ENCODE measurements around the gene XCL1.
"Not testable (repeated sequence)": the region's sequence is repeated elsewhere in the genome, so short reads cannot be mapped to it uniquely, and the experiment has no call there.

XCL1 gene, protein sequence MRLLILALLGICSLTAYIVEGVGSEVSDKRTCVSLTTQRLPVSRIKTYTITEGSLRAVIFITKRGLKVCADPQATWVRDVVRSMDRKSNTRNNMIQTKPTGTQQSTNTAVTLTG
- 0.18 to 2.8 reads per million in 2 experiments for total RNA-seq

DNA sequence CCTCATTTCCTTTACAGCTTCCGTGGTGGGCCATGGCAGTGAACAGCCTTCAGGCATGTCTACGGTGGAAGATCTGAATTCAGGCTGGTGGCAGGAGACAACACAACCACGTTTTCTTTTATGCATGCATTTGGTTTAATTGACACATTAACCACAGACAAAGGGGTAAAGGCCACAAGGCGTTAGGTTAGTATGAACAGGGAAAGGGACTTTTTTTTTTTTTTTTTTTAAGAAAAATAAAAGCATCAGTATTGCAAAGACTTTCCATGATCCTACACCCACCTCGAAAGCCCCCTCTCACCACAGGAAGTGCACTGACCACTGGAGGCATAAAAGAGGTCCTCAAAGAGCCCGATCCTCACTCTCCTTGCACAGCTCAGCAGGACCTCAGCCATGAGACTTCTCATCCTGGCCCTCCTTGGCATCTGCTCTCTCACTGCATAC, at the start of gene XCL1:
Gene XCL1, plus strand, starts transcription at position 361 of the 444 bp plus-strand sequence. Its CDS starts 33 bp downstream, at position 394.
- DNase-seq (ENCODE audit: low read depth) = not testable (repeated sequence)

DNA sequence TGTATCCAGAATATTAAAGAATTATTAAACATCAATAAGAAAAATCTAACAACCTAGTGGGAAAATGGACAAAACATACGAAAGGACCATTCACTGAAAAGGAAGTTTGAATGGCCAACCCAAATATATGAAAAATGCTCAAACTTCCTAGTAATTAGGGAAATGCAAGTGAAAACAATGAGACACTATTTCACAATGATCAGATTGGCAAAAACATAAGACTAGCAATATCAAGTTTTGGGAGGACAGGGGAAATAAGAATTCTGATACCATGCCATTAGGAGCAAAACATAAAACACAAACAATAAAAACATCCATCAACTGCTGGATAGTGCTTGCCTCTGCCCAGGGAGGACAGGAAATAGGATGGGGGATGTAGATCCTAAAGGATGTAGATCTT, 46.9 kb upstream of the XCL1 start:
- DNase-seq (ENCODE audit: low read depth) = no peak

DNA sequence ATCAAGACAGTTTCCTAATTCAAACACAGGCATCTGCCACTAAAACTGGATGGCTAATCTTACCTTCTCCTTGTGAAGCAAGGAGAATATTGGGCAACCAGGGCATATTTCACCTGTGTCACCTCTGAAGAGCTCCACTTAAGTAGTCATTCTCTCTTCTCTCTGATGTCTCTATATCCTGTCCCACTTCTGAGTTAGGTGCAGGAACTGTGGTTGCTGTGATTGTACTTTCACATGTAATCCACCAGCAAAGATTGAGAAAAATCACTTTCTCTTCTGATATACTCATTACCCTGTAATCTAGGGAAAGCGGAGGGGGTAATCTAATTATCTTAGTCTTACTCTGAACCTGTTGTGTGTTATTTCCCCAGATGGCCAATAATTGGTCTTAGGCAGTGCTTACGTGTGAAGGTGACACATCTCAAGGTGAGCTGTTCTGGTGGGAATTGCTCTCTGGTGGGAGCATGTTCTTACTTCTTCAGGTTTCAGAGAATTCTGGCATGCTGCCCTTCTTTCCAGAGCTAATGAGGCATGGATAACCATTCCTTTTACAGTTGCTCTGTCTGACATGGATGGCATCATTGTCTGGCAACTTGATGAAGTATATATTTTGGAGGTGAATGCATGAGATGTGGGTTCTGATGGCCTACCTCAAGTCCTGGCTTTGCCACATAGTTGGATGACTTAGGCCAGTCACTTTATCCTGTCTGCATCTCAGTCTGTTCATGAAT, 44.6 kb upstream of the XCL1 start:
- DNase-seq (ENCODE audit: low read depth) = no peak

DNA sequence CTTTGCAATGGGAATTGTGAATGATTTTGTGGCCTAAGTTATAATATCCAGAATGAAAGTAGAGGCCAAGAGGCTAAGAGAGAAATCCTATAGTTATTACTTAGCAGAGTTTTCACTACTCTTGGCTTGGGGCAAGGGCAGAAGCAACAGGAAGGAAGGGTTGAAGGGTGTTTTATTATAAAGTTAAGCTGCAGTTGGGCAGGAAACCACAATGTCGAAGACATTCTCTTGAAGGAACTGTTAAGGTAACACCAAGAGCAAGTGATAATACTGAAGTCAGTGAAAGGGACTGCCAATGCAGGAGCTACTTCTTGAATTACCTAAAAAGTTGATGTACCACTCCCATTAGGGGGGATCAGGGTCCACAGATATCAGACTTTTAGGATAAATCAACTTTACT, 40.9 kb upstream of the XCL1 start:
- DNase-seq (ENCODE audit: low read depth) = no peak

DNA sequence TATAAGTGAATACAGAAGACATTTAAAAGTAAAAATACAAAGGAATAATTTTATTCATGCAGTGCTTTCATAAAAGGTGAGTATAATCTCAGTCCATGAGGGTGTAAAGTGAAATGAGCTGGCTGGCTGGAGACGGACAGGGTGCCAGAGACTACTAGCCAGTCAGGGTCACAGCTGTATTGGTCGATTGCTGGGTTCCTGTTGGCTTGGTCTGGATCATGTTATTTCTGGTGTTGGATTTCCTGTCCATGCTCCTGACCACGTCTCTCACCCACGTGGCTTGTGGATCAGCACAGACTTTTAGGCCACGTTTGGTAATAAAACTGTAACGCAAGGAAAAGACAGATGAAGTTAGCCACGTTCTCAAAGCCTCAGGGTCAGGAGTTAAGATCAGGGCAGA, 35.6 kb upstream of the XCL1 start:
- DNase-seq (ENCODE audit: low read depth) = not testable (repeated sequence)

DNA sequence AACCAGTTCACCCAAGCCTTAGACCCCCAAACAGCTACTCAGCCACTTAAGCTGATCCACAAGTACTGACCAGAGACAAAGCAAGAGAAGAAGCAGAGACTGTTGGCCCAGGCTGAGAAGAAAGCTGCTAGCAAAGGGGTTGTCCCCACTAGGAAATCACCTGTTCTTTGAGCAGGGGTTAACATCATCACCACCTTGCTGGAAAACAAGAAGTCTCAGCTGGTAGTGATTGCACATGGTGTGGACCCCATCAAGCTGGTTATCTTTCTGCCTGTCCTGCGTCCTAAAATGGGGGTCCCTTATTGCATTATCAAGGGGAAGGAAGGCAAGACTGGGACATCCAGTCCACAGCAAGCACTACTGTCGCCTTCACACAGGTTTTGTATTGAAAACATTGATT, 33.4 kb upstream of the XCL1 start:
- DNase-seq (ENCODE audit: low read depth) = not testable (repeated sequence)

DNA sequence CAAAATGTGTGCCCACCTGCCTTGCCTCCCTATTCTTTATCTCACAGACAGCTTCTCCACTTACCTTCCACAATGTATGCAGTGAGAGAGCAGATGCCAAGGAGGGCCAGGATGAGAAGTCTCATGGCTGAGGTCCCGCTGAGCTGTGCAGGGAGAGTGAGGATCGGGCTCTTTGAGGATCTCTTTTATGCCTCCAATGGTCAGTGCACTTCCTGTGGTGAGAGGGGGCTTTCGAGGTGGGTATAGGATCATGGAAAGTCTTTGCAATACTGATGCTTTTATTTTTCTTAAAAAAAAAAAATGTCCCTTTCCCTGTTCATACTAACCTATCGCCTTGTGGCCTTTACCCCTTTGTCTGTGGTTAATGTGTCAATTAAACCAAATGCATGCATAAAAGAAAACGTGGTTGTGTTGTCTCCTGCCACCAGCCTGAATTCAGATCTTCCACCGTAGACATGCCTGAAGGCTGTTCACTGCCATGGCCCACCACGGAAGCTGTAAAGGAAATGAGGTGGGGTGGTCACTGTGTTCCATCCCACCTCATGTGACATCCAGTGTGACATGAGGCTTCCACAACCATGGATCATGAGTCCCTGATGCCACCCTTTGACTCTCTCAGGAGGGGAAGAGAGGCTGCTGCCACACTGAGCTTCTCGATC, 32.4 kb upstream of the XCL1 start, which contains the start of gene XCL2:
Gene XCL2, minus strand, starts transcription at position 158 of the 659 bp plus-strand sequence. Its CDS starts 33 bp downstream, at position 125.
- DNase-seq (ENCODE audit: low read depth) = not testable (repeated sequence)

DNA sequence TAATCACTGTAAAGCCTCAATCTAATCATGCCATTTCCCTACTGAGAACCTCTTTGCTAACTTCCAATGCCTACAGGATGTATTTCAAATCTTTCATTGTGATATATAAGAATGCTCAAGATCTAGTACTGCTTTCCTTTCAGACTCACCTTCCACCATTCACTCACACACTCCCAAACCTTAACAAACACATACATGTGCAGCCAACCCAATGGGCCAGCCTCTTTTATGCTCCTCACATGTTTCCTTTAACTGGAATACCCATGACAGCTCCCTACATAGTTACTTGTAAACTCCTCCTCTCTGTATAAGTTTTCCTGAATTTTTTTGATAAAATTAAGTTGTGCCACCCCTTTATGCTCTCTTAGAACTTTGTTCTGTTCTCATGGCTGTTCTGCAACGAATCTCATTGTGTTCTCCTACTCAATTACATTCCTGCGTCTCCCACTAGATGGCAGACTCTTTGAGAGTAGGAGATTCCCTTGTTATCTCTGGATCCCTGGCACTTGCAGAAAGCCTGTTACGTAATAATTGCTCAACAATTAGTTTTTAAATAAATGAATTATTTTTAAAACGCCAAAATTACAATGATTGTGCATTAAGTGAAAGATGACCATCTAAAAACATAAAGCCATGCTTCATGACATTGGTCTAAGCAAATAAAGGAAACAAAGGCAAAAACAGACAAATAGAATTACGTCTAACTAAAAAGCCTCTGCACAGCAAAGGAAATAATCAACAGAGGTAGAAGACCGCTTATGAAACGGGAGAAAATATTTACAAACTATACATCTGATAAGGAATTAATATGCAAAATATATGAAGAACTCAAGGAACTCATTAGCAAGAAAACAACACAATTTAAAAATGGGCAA, 30.5 kb upstream of the XCL1 start:
- DNase-seq (ENCODE audit: low read depth) = not testable (repeated sequence)

DNA sequence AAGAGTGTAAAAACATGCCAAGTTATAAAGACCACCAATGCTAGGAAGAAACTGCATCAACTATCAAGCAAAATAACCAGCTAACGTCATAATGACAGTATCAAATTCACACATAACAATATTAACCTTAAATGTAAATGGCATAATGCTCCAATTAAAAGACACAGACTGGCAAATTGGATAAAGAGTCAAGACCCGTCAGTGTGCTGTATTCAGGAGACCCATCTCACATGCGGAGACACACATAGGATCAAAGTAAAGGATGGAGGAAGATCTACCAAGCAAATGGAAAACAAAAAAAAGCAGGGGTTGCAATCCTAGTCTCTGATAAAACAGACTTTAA, 29.9 kb upstream of the XCL1 start:
- DNase-seq (ENCODE audit: low read depth) = not testable (repeated sequence)

DNA sequence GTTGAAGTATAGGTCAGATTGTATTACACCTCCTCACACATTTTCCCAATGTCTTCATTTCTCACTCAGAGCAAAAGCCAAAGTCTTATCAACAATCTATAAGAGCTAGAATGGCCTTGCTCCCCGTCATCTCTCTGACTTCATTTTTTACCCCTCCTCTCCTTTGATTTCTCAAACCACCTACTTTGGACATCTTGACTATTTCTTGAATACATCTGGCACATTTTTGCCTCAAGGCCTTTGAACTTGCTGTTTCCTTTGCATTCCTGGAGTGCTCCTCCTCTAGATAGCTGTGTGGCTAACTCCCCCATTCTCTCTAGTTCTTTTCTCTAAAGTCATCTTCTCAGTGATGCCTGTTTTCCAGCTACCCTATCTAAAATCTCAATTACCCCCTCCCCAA, 25.4 kb upstream of the XCL1 start:
- no peak for DNase-seq (ENCODE audit: low read depth)

DNA sequence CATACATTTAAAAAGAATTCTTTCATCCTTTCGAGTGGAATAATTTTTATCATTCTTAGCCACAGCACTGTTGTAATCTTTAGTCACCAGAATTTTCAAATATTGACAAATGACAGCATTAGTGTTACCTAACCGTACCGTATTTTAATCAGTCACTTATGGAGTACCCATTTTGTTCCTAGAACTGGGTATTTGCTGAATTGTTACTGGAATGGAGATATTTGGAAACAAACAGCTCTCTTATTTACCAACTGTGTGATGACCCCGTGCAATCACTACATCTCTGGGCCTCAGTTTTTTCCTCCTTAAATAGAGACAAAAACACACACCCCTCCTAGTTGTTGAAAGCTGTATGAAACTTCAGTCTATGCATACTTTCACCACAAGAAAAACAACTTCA, 24.7 kb upstream of the XCL1 start:
- no peak for DNase-seq (ENCODE audit: low read depth)

DNA sequence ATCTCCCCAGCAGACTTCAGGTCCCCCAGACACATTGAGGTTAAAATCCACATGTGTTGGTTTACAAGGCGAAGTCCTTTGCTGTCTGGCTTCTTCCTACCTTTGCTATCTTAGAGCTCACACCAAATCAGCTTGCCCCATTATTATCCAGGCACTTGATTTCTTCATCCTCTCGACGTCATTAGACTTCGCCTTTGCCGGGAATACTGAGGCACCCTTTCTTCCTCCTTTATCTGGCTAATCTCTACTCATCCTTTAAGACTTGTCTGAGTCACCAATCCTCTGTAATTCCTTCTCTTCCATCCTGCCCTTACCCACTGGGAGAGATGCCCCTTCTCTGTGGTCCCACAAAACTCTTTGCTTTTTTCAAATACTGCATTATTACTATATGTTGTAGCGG, 23.4 kb upstream of the XCL1 start:
- DNase-seq (ENCODE audit: low read depth) = no peak

DNA sequence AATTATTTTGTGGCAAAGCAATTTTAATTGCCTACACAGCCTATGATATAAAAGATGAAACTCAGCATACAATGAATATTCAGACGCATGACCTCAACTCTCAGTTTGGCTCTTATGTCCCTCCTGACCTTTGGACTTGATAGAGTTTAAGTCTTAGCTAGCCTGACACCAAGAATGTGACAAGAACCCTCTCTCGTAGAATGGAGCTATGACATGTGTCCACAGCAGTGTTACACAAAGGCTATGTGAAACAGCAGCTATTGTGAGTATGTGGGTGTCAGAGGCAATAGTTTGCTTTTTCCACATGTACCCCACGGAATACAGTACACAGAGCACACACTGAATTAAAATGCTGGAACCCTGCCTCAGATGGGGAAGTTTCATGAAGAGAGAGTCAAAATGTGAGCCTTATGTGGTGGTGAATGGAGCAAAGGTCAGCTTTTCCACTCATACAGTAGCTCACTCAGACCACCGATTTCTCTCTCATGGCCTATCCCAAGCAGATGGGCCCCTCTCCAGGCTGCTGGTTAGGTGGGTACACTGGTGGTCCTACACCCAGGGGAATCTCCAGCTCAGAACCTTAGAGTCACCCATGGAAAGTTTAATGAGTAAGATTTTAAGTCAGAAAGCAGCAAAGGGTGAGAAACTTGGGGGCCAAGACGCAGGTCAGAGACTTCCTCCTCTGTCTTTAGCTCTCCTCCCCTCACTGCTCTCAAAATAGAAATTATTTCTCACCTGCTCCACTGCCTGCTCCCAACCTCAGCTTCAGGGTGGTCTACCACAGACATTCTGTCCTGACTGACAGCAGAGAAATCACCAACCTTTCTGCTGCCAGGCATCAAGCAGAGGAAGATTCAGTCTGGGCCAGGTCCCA, 22.5 kb upstream of the XCL1 start:
- DNase-seq (ENCODE audit: low read depth) = no peak

DNA sequence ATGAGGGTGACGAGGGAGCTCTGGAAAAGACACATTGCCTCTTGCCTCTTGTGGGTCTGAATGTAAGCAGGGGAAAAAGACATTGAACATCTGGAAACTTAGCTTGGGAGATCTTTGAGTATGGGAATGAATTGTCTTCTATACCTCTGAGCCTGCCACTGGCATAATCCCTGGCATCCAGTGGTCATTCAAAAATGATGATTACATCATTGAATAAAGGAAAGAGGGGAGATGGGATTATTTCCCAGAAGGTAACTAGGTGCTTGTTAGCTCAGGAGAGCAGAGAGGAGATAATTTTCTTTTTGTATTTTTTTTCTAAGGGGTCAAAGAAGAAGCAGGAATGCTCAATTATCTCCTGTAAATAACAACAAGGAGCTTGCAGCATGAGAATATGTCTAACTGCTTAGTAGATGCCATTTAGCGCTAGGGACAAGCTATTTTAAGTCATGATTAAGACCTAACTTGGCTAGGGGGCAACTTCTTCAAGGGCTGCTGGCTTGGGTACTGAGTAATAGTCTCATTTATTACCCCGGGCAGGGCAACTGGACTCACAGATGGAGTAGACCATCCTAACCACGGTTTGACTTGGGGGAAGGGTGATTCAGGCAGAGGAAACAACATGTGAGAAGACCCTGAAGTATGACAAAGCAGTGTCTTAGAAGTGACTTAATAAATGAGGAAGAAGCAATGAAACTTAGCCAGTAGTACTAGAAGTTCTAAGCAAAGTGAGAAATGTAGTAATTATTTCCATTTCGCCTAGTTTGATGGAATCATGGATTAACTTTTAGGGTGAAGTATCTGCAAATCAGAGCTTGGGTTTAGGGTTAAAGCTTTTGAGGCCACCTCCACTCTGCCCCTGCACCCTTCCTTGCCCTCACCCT, 21.6 kb upstream of the XCL1 start:
- no peak for DNase-seq (ENCODE audit: low read depth)

DNA sequence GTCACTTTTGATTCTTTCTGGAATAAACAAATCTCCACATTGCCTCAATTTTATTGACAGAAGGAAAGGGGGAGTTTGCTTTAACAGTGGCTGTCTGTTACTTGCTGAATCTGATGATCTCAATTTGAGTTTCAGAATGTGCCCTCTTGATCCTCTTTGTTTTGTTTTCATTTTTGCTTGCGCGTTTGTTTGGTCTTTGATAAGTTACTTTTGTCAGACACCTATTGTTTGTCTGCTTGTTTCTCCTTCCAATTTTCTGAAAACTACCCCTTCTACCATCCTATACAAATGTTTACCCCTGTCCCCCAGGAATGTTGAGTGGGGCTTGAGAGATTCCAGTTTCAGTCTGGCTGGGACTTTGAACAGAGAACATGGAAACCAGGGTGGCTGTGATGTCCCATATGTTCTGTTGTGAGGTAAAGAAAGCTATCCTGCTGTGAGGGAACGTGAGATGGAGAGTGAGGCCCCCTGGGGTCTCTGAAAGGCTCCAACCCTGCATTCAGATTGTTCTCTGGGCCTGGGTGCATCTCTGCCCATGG, 20.8 kb upstream of the XCL1 start:
- no peak for DNase-seq (ENCODE audit: low read depth)

DNA sequence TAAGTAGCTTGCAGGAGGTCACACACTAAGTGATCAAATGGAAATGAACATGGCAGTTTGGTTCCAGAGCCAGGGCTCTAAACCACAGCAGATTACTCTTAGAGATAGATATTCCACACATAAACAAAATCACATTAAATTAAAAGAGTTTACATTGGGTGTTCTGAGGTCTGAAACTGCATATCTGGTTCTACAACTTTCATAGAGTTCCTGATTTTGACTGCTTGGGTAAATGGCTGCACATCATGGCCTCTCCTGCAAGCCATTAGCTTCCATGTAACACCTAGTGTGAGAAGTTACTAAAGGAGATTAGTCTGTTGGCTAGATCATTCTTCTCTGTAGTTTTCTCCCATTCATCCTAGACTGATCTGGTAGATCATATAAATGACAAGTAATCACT, 19.8 kb upstream of the XCL1 start:
- no peak for DNase-seq (ENCODE audit: low read depth)

DNA sequence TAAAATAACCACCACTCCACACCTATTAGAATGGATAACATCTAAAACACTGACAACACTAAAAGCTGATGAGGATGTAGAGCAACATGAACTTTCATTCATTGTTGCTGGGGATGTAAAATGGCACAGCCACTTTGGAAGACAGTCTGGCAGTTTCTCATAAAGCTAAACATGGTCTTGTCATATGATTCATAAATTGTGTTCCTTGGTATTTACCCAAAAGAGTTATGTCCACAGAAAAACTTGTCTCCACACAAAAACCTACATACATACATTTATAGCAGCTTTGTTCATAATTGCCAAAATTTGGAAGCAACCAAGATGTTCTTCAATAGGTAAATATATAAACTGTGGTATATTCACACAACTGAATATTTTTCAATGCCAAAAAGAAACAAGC, 16.0 kb upstream of the XCL1 start:
- DNase-seq (ENCODE audit: low read depth) = no peak

DNA sequence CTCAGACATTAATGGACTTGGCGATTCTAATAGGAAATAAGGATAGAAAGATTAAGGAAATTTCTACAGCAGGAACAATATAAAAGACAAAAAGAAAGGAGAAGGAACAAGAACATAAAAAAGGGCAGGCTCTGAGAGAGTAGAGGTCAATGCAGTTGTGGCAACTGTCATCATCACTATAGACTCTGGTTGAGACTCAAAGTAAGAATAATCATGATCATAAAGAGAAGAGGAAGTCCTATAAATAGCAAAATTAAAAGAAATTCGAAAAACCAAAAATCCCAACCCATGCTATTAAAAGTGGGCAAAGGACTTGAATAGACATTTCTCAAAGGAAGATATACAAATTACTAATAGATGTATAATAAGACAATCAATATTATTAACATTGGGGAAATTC, 14.4 kb upstream of the XCL1 start:
- no peak for DNase-seq (ENCODE audit: low read depth)

DNA sequence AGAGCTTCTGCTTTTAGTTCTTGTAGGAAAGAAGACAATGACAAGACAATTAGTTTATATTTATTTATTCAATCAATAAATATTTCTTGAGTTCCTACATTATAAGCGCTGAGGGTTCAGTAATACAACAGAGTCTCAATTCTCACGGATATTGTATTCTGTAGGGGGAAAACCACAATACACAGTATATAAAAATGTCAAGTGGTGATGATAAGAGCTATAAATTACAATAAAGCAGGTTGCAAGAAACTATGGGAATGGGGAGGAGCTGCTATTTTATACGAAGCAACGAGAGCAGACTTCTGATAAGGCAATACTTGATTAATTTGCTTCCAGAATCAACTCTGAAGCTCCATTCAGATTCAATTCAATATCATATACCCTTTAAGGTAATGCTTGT, 10.6 kb upstream of the XCL1 start:
- no peak for DNase-seq (ENCODE audit: low read depth)

DNA sequence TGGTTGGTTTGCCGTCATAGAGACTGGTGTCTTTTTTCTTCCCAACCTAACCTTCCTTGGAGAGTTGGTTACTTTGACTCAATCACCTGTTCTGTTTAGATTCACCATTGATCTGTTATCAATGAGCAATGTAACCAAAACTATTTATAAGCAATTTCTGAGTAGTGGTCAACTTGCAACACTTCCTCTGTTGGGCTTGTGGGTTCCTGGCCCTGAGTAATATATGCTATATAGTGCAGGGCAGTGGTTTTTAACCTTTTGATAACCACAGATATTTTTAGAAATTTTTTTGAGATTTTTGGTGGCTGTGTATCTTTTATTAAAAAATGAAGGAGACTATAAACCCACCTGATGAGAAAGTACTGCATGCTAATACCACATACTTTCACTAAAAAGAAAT, 9.4 kb upstream of the XCL1 start:
- DNase-seq (ENCODE audit: low read depth) = no peak

Data from T follicular helper cell (primary cell).